ENCODE measurements around the gene CAMK2B.

Gene CAMK2B

DNA sequence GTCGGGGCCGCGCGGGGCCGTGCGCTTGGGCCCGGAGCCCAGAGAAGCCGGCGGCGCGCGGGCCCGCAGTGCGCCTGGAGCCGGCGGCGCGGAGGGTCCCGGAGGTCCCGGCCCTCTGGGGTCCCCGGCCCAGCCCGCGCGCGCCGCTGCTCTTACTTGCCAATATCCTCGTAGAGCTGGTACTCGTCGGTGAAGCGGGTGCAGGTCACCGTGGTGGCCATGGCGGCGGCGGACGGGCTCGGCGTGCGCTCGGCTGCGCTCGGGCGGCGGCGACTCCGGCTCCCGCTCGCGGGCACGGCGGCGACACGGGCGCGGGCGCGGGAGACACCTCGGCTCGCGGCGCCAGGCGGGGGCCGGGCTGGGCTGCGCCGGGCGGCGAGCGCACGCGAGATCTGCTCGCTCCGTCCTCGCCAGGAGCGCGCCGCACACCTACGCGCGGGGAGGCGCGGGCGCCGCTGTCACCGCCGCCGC lies at the start of gene CAMK2B:
Gene CAMK2B (minus strand): TSS at position 394 of the 471 bp plus-strand sequence. CDS start 173 bp downstream, at position 221.
- no peak for DNase-seq (ENCODE audit: low read depth)

- DNase-seq (ENCODE audit: low read depth), result no peak
Observed at GRCh38 chr7:44374007-44374763, 48.8 kb upstream of the CAMK2B start.

GRCh38 chr7:44373418-44373740 lies 48.0 kb upstream of the CAMK2B start:
- no peak for DNase-seq (ENCODE audit: low read depth)

DNA sequence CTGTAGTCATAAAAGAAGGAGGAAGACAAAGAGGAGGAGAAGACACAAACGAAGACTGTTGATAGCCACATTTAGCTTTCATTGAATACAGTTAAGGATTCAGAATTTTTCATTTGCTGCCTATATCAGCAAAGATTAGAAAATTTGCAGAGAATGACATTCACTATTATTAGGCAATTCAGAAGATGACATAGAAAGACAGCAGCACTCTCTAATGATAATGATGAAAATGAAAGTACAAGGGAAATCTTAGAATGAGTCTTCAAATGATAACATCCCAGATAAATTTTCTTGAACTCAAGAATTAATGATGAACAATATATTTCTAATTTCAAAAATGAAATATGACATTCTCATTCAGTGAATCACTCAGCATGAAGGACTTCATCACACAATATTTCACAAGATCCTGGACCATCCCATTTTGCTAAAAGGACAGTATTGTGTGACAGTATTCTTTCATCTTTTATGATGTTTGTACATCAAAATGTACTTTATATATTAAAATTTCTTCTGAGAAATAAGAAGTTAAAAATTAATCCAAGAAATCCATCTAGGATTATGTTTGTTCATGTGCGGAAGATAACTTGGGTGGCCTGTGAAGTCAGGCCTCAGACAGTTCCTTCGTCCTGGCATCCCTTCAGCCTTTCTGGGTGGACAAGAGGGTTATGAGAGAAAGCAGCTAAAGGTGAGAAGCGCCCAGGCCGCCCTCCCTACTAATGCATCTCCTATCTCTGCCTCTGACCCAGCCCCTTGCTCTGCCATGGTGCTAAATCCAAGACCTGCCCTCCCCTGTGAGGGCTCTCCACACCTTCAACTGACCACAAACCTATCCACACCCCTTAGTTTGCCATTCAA lies 47.4 kb upstream of the CAMK2B start:
- DNase-seq (ENCODE audit: low read depth), result no peak

DNA sequence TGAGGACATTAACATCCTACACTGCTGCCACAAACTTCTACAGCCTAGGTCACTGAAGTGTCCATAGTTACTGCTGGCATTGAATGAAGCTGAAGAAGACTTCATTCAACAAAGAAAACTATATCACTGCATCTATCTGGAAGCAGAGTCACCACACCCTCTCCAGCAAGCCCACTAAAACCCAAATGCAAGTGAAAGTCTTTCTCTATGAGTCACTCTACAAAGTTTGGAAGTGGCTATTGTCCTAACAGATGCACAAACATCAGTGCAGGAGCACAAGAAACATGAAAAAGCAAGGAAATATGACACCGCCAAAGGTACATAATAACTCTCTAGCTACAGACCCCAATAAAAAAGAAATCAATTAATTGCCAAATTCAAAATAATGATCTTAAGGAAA lies 43.5 kb upstream of the CAMK2B start:
- DNase-seq (ENCODE audit: low read depth), result no peak

DNA sequence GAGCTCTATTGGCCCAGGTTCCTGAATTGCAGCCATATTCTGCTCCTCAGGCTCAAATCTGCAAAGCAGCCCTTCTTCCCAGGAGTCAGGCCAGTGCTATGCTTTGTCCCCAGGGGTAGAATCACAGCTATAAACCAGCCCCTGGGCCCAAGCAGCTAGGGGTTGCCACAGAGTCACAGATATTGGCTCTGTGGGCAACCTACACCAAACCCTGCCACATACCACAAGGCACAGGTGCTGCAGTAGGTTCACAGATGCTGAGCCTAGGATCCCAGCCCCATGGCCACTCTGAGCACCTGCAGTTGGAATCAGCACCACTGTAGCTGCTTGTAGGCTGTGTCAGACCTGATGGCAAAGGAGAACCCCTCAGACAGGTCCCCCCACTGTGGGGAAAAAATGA lies 43.1 kb upstream of the CAMK2B start:
- DNase-seq (ENCODE audit: low read depth), result no peak

DNA sequence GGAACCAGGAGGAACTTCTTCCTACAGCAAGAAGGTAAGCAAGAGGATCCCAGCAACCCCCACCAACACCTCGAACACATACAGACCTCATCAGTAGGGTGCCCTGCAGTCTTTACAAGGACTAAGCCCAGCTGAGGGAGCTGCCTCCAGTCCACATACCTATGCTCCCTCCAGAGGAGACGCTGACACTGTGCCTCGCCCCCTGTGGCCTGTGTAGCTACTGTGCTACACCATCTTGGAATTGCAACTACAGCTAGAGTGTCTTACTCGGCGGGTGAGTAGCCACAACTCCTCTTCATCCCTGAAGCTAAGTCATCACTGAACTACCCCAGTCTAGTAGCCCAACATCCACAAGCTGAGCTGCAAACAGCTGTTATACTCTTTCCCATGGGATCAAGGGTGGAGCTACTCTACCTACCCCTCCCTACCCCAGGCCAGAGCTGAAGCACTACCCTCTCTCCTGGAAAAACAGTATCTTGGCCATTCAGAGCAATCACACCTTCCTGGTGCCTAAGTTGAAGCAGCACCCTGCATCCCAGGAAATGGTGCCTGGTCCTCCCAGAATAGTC lies 42.2 kb upstream of the CAMK2B start:
- DNase-seq (ENCODE audit: low read depth), result no peak

DNA sequence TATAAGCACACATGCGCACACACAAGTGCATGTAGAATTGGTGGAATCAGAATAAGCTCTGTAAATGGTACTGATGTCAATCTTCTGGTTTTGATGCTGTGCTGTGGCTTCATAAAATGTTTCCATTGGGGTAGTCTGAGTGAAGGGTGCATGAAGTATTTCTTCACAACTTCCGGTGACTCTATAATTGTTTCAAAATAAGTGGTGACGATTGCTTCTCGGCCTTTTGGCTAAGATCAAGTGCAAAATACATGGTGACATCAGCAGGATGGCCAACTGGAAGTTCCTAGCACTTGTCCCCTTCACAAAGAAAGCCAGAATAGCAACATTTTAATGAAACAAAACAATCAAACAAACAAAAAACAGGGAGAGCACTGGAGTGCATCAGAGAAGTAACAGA lies 41.6 kb upstream of the CAMK2B start:
- DNase-seq (ENCODE audit: low read depth), result no peak

DNA sequence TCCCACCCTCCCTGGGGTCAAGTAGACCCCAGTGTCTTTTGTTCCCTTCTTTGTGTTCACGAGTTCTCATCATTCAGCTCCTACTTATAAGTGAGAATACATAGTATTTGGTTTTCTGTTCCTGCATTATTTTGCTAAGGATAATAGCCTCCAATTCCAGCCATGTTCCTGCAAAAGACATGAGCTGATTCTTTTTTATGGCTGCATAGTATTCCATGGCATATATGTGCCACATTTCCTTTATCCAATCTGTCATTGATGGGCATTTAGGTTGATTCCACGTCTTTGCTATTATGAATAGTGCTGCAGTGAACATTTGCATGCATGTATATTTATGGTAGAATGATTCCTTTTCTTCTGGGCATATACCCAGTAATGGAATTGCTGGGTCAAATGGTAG lies 28.3 kb upstream of the CAMK2B start:
- DNase-seq (ENCODE audit: low read depth), result no peak

DNA sequence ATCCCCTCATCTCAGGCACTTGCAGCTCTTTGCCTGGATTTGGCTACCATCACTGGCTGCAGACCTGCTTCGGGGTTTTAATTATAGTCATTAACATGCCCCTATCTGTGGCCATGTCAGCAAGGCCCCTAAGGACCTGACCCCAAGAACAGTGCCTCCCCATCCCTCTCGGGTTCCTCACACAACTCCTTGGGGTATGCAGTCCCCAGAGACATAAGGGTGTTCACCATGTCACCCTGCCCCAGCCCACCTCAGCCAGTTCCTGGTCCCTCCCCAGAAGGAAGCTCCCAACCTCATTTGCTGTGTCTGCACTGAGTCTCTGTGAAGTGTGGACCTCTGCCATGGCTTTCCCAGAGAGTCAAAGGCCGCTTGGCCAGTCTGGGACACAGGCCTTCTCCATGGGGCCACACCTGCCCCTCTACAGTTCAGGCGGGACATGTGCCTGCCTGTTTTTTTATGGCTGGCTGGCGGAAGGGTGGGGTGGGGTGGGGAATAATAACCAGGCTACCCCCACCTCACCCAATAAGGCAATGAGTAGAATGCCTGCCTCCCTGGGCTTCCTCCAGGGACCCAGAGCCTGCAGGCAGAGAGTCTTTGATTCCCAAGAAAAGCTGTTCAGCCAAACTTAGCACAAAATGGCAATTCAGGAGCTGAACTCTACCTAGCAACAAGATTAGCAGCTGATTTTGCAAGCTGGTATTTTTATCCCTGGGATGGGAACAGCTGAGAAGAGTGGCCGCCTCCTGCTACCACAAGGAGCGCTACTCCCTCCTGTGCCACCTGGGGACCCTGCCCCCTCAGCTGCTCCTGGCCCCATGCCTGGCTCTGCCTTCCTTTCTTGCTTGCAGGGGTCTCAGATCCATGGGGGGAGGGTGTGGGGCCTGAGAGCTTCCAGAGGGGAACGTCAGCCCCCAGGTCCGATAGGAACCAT lies 23.7 kb upstream of the CAMK2B start:
- no peak for DNase-seq (ENCODE audit: low read depth)

DNA sequence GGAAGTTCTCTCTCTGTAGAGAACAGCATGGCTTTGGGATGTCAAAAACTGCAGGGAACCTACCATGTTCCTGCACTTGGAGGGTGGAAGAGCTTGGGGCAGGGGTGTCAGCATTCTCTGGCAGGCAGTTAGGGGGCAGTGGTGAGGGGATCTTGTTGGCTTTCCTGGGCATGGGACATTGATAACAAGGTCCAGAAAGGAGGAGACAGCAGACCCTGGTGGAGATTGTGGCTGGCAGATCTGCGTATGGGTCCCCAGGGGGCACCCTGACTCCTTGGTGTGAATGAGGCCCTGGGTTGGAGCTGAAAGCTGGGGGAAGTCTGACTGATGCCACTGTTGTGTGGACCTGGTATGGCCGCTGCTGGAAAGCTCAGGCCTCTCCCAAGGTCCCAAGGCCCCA lies 22.9 kb upstream of the CAMK2B start:
- DNase-seq (ENCODE audit: low read depth), result no peak

DNA sequence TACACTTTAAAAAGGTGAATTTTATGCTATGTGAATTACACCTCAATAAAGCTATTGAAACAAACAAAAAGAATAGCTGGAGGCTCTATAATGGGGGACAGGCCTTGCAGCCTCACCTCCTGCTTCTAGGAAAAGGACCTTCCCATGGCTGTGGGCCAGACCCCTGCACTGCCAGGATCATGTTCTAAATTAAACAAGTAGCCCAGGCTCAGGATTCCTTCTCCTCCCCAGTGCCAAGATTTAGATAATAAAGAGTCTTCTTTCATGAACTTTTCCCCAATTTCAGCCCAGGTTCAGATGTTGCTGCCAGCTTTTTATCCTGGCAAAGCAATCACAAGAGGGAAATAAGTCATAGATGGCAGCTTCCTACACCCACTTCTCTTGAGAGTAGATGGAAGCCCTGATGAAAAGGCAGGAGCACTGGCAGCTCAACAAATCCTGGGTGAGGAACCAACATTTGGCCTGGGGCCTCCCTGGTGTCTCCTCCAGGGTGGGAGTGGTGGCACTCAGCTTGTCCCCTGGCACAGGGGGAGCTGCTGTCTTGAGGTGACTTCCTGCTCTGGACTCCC lies 22.2 kb upstream of the CAMK2B start:
- DNase-seq (ENCODE audit: low read depth), result no peak

DNA sequence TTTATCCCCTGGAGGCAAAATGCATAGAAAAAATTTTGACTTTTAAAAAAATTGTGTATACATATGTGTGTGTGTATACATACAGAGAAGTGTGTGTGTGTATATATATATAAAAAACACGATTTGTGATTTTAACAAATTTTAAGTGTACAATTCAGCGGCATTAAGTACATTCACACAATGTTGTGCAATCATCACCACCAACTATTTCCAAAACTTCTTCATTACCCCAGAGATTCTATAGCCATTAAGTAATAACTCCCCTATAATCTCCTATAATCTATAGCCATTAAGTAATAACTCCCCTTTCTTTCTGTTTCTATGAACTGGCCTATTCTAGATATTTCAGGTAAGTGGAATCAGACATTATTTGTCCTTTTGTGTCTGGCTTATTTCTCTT lies 20.7 kb upstream of the CAMK2B start:
- DNase-seq (ENCODE audit: low read depth), result no peak

DNA sequence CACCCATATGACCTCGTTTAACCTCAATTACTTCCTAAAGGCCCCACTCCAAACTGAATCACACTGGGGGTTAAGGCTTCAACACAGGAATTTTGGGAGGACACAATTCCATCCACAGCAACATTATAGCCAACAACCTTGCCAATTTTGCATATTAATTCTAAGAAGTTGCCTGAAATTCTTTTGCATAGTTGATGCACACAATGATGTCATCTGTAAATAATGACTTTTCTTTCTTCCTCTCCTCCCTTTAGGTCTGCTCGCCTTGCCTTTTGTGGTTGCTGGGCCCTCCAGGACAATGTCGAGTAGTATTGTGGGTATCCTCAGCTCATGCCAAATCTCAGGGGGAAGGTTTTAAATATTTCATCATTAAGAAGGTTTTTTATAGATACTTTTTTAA lies 16.0 kb upstream of the CAMK2B start:
- DNase-seq (ENCODE audit: low read depth), result no peak

DNA sequence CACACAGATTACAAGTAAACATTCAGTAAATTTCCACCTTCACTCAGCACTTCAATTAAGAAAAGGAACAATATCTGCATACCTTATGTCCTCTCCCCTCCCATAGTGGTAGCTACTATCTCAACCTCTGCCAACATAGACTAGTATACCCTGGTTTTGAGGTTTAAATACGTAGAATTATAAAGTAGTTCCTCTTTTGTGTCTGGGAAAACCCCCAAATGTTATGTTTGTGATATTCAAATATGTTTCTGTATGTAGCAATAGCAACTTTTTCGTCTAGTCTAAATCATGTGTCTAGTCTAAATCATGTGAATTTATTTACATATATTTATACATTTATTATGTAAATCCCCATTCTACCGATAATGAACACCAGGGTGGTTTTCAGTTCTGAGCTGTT lies 13.2 kb upstream of the CAMK2B start:
- no peak for DNase-seq (ENCODE audit: low read depth)

- no peak for DNase-seq (ENCODE audit: low read depth)
Observed at GRCh38 chr7:44336491-44336890, 11.1 kb upstream of the CAMK2B start.

GRCh38 chr7:44335184-44335583 lies 9.8 kb upstream of the CAMK2B start:
- no peak for DNase-seq (ENCODE audit: low read depth)

- DNase-seq (ENCODE audit: low read depth), result no peak
Observed at GRCh38 chr7:44334734-44335097, 9.3 kb upstream of the CAMK2B start.

- no peak for DNase-seq (ENCODE audit: low read depth)
Observed at GRCh38 chr7:44333911-44334733, 8.7 kb upstream of the CAMK2B start.

DNA sequence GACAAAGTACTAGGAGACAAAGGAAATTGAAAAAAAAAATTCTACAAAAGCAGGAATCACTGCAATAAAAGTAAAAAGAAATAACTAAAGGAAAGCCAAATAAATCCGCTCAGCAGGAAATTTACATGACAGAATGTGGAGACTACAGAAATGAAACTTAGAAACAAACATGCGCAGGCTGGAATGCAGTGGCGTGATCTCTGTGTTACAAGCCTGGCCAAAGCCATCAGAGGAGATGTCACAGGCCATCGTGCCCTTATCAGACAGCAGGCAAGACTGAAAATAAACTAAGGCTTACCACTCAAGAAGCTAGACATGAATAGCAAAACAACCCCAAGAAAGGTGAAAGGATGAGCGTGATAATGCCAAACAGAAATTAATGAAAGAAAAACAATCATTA lies 6.3 kb upstream of the CAMK2B start:
- DNase-seq (ENCODE audit: low read depth), result no peak

- no peak for DNase-seq (ENCODE audit: low read depth)
Observed at GRCh38 chr7:44330331-44330730, 4.9 kb upstream of the CAMK2B start.

Data from activated T-cell treated with anti-CD3 and anti-CD28 coated beads for 1 hour (primary cell).